ENCODE data around the gene STARD4.

DNA sequence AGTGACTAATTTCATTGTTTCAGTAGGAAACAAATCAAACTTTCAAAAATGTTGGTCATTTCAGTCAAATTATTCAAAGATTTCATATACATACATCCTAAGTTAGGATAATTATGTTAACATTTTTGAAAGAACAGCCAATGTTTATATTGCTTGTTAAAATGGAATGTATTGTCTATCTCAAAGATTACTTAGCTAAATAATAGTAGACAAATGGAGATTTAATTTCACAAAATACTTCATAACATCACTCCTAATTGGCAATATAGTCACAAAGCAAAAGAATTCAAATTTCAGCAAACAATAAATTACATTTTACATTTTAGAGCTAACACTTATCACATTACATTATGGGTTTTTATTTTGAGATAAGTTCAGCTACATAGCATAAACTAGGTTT, 25.4 kb downstream of the STARD4 start:
- no peak for TF ChIP-seq POLR2A (IDR thresholded peaks at IDR 0.05)
- TF ChIP-seq, protein P1, sequence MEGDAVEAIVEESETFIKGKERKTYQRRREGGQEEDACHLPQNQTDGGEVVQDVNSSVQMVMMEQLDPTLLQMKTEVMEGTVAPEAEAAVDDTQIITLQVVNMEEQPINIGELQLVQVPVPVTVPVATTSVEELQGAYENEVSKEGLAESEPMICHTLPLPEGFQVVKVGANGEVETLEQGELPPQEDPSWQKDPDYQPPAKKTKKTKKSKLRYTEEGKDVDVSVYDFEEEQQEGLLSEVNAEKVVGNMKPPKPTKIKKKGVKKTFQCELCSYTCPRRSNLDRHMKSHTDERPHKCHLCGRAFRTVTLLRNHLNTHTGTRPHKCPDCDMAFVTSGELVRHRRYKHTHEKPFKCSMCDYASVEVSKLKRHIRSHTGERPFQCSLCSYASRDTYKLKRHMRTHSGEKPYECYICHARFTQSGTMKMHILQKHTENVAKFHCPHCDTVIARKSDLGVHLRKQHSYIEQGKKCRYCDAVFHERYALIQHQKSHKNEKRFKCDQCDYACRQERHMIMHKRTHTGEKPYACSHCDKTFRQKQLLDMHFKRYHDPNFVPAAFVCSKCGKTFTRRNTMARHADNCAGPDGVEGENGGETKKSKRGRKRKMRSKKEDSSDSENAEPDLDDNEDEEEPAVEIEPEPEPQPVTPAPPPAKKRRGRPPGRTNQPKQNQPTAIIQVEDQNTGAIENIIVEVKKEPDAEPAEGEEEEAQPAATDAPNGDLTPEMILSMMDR (IDR thresholded peaks at IDR 0.05): no peak

Measured in lower leg skin (tissue), 3 donors.